ENCODE results near the gene ZBTB17.
"Not testable (repeated sequence)": the region's sequence is repeated elsewhere in the genome, so short reads cannot be mapped to it uniquely, and the experiment has no call there.

Gene ZBTB17

GRCh38 chr1:15985611-15986297 lies 9.9 kb upstream of the ZBTB17 start:
- no peak for DNase-seq

DNA sequence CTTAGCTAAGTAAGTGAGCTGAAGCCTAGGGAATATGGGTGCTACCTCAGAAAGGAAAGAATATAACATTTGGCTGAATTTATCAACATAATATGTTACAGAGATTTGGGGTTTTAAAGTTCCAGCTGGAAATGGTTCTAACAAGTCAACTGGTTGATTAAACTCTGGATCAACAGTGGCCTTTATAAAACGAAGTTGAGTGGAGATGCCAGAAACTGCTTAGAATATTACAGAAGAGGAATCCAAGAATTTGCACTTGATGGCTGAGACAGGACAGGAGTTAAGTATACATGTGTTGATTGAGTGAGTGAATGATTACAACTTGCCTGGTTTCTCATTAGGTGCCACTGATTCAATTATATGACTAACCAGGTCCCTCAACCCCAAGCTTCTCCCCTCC lies 7.4 kb upstream of the ZBTB17 start:
- DNase-seq = no peak

- DNase-seq = no peak
Observed at GRCh38 chr1:15981679-15982078, 5.8 kb upstream of the ZBTB17 start.

- DNase-seq = not testable (repeated sequence)
Observed at GRCh38 chr1:15977947-15978346, 2.0 kb upstream of the ZBTB17 start.

DNA sequence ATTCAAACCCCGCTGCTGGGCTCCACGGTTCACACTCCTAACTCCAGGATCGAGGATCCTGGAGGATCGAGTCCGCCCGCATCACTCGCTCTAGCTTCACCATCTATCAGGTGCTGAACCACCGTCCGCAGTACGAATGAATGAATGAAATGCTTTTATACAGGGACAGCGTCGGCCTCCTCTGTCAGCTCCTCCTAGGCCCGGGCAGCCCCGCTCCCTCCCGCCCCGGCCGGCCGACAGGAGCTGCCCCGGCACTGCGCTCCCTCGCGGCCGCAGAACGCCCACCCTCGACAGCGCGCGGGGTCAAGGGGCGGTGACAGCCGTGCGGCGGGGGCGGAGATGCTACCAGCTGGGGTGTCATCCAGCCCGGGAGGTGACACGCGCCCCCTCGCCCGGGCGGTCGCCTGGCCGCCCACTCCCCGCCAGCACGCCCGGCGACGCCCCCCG lies 520 bp downstream of the ZBTB17 start:
- DNase-seq = peak; percentile 90

- peak; percentile 56 for DNase-seq
Observed at GRCh38 chr1:15974855-15975254, 1.0 kb downstream of the ZBTB17 start.

- no peak for DNase-seq
Observed at GRCh38 chr1:15973772-15974171, 2.1 kb downstream of the ZBTB17 start.

DNA sequence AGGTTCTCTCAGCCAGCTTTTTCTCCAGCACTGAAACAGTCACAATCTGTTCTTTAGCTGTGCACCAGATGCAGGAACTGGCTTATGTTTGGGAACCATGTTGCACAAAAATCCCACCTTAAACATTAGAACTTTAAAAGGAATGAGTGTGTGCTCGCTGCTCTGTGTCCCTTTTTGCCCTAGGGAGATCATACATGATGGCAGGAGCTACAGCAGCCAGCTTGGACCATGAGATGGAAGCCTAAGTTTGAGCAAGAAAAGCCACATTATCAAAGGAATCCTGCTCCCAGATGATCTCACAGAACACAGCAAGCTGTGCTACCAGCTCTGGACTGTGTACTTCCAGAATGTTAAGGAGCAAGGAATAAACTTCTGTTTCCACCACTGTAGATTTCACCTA lies 3.5 kb downstream of the ZBTB17 start:
- DNase-seq = no peak

GRCh38 chr1:15970911-15971310 lies 5.0 kb downstream of the ZBTB17 start:
- no peak for DNase-seq

DNA sequence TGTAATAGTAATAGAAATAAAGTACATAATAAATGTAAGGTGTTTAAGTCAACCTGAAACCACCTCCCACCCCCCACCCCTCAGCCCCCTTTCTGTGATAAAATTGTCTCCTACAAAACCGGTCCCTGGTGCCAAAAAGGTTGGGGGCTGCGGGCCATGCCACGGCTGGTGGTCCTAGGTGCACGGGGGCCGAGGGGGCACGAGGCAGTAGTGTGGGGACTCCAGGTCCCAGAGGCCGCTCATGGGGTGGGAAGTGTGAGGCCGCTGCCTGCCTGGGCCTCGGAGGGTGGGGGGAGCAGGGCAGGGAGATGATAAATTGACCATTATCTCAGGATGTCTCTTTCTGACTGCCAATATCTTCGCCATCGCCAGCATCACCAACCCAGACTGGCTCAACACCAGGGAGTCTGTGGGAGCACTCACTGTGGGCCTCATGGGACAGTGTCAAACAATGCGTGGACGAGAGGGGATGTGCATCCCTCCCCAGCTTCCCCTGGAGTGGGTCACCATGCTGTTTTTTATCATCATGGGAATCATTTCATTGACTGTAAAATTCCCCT lies 6.5 kb downstream of the ZBTB17 start:
- DNase-seq = no peak

GRCh38 chr1:15968172-15968571 lies 7.7 kb downstream of the ZBTB17 start:
- no peak for DNase-seq

GRCh38 chr1:15966956-15967344 lies 9.0 kb downstream of the ZBTB17 start:
- DNase-seq = no peak

DNA sequence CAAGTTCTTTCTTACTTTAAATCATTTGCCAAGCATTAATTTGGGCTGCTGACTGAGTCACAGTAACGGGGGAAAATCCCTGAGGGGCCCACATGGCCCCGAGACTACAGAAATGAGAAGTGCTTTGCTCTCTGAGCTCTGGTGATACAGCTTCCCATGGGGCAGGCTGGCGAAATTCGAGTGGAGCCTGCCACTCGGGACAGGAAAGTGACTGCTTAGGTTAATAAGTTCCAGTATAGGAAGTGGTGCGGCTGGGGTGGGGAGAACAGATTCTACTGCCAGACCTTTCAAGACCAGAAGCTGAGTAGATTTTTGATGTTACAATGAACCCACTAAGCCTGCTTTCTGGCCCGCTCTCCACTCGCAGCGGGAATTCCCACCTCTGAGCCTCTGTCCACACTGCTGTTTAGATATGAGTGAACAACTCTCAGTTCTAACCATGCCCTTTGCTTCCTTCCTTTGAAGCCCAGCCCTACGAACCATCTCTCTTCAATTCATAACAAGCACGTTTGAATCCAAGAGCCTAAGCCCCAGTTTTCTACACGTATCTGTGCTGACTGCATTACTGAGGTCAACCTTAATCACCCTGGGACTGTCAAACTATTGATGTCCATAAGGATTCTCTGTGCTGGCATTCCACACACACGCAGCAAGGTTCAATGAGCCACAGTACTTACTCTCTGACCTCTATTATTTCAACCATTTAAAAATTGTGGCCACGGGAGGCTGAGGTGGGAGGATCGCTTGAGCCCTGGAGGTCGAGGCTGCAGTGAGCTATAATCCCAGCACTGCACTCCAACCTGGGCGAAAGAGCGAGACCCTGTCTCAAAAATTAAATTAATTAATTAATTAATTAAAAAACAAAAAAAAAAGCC lies 9.6 kb downstream of the ZBTB17 start:
- DNase-seq = peak; percentile 87

DNA sequence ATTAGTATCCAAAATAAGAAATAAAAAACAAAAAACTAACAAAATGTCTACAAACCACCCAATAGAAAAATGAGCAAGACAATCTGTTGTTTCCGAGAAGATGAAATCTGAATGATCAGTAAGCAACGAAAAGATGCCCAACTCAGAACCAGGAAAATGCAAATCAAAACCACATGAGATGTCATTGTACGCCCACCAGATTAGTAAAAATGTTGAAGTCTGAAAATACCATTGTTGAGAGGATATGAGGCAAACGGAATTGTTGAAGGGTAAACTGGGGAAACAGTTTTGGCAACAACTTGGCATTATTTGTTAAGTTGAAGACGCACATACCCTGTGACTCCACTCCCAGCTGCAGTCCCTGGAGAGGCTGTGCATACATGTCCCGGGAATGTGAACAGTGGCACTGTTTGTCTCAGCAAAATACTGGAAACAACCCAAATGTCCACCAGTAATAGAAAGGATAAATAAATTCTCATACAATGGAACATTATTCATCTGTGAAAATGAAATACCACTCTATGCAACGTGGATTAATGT lies 10.6 kb downstream of the ZBTB17 start:
- no peak for DNase-seq

DNA sequence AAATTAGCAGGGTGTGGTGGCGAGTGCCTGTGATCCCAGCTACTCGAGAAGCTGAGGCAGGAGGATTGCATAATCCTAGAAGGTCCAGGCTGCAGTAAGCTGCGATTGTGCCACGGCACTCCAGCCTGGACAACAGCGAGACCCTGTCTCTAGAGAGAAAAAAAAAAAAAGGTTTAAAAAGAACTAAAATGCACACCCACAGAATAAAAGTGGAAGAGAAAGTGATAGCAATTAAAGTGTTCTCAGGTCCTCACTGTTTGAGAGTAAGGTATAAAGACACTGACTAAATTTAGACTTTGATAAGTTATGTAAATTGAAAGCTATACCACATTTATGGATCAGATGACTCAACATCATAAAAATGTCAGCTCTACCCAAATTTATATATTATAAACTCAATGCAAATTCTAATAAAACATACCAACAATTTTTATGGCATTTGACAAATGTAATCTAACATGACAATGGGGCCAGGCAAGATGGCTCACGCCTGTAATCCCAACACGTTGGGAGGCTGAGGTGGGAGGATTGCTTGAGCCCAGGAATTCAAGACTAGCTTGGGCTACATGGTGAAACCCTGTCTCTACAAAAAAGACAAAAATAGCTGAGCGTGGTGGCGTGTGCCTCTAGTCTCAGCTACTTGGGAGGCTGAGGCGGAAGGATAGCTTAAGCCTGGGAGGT lies 11.8 kb downstream of the ZBTB17 start:
- DNase-seq = no peak

- no peak for DNase-seq
Observed at GRCh38 chr1:15963363-15963967, 12.4 kb downstream of the ZBTB17 start.

DNA sequence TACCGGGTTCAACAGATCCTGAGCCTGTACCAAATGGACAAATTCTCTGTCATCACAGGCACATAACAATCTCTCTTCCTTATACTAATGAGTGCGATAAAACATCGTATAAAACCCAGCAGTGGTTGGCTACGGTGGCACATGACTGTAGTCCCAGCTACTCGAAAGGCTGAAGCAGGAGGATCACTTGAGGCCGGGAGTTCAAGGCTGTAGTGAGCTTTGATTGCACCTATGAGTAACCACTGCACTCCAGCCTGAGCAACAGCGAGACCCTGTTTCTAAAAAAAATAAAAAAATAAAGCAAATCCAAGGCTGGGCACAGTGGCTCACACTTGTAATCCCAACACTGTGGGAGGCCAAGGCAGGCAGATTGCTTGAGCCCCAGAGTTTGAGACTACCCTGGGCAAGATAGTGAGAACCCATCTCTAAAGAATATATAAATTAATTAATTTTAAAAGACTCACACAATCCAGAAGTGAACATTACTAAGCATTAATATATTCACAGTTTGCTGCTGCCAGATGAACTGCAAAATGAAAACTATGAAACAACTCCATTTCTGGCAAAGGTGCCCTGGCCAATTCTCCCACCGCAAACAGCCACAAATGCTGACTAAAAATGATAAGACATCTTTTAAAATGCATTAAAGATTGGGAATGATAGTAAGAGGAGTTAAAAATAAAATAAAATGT lies 13.1 kb downstream of the ZBTB17 start:
- DNase-seq = no peak

DNA sequence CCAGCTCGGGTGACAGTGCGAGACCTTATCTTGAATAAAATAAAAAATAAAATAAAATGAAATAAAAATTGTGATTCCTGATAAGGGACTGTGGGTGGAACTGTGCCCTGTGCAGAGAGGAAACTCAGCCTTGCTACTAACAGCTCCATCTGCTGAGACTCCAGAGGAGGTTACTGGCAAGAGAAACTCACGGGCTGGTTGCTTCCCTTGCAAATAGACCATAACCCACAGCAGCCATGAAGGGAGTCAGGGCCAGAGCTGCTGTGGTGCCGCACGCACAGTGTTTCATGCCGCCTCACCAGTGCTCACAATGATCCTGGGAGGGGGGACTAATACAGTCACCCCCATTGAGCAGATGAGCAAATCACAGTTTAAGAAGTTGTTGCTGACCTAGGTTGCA lies 13.7 kb downstream of the ZBTB17 start:
- DNase-seq = no peak

GRCh38 chr1:15961492-15961891 lies 14.4 kb downstream of the ZBTB17 start:
- DNase-seq = no peak

GRCh38 chr1:15960808-15961207 lies 15.1 kb downstream of the ZBTB17 start:
- DNase-seq = no peak

- DNase-seq = peak; percentile 53
Observed at GRCh38 chr1:15959827-15960446, 16.0 kb downstream of the ZBTB17 start.

- no peak for DNase-seq
Observed at GRCh38 chr1:15959424-15959823, 16.5 kb downstream of the ZBTB17 start.
